HEK293 (cell line): ENCODE data around the gene KIAA0319L.
A peak's percentile ranks its signal among the peaks of the same experiment; 100 is the strongest.

Experiments
- CTCF ChIA-PET: fragments of 350-600 bp; formaldehyde crosslinking; extraction: SDS; loops from one replicate; lab custom pipeline; 2021; ENCODE audit warnings: antibody characterized with exemption; lab: Yijun Ruan, JAX
- POLR2A ChIA-PET: fragments of 300-600 bp; formaldehyde crosslinking; extraction: SDS; loops from one replicate; lab custom pipeline; 2020; ENCODE audit warnings: antibody characterized with exemption, inconsistent platforms; lab: Yijun Ruan, JAX
- H3K27ac ChIP-seq: fragments of 200-500 bp; sonication (Bioruptor generic); 2 replicates; pipeline ENCODE4 v1.5.1; 2014; ENCODE audit warnings: low read depth, low read length, control low read depth, inconsistent platforms; ENCODE audit errors: extremely low read depth
- H3K36me3 ChIP-seq, 2 experiments: fragments of 200-500 bp in 1 of 2; sonication (Bioruptor generic) in 1 of 2; 1 replicate in 1 of 2; 2 replicates in 1 of 2; pipeline ENCODE4 v1.5.1; 2014 to 2017; ENCODE audit warnings: inconsistent platforms in 2 of 2, low read length in 2 of 2; ENCODE audit not compliant: control insufficient read depth in 2 of 2, insufficient read depth in 1 of 2
- H3K4me1 ChIP-seq: fragments of 200-500 bp; sonication (Bioruptor generic); 2 replicates; pipeline ENCODE4 v1.5.1; 2014; ENCODE audit warnings: mild to moderate bottlenecking, low read length, inconsistent platforms; ENCODE audit not compliant: control insufficient read depth, insufficient read depth
- H3K4me3 ChIP-seq: 2 replicates; pipeline ENCODE4 v1.5.1; 2011; ENCODE audit warnings: low read depth, mild to moderate bottlenecking, control low read depth, low read length, moderate library complexity
- H3K9me3 ChIP-seq: fragments of 200-500 bp; sonication (Bioruptor generic); 2 replicates; pipeline ENCODE4 v1.5.1; 2014; ENCODE audit warnings: low read depth, low read length, inconsistent platforms; ENCODE audit not compliant: control insufficient read depth, insufficient read depth
- FEZF1 ChIP-seq: fragments of 450-650 bp; formaldehyde crosslinking; IDR thresholded peaks from 2 replicates; pipeline ENCODE4 v1.5.1; 2016; ENCODE audit warnings: missing biosample characterization, missing genetic modification characterization
- GLI2 ChIP-seq: fragments of 450-650 bp; formaldehyde crosslinking; IDR thresholded peaks from 2 replicates; pipeline ENCODE4; 2017; ENCODE audit warnings: missing biosample characterization, missing genetic modification characterization, low read depth, borderline replicate concordance
- GLIS1 ChIP-seq: fragments of 450-650 bp; formaldehyde crosslinking; IDR thresholded peaks from 2 replicates; pipeline ENCODE4 v1.5.1; 2016; ENCODE audit warnings: missing biosample characterization, missing genetic modification characterization
- IKZF3 ChIP-seq: fragments of 450-650 bp; IDR thresholded peaks from 2 replicates; pipeline ENCODE4 v1.5.0; 2018; ENCODE audit warnings: missing biosample characterization, mild to moderate bottlenecking, missing genetic modification characterization, moderate library complexity
- OSR2 ChIP-seq: fragments of 450-650 bp; formaldehyde crosslinking; IDR thresholded peaks from 2 replicates; pipeline ENCODE4 v1.5.1; 2016; ENCODE audit warnings: missing biosample characterization, missing genetic modification characterization
- TRIM28 ChIP-seq: IDR thresholded peaks from 2 replicates; pipeline ENCODE4 v1.6.1; 2011; ENCODE audit warnings: low read length, control low read depth, borderline replicate concordance
- ZFHX2 ChIP-seq: fragments of 450-650 bp; formaldehyde crosslinking; conservative IDR thresholded peaks from 2 replicates; pipeline ENCODE4 v1.5.1; 2016; ENCODE audit warnings: missing biosample characterization, missing genetic modification characterization
- ZNF157 ChIP-seq: fragments of 450-650 bp; formaldehyde crosslinking; IDR thresholded peaks from 2 replicates; pipeline ENCODE4 v1.5.1; 2016; ENCODE audit warnings: missing biosample characterization, missing genetic modification characterization
- ZNF239 ChIP-seq: fragments of 450-650 bp; formaldehyde crosslinking; IDR thresholded peaks from 2 replicates; pipeline ENCODE4 v1.5.1; 2016; ENCODE audit warnings: missing biosample characterization, missing genetic modification characterization
- ZNF302 ChIP-seq: fragments of 450-650 bp; formaldehyde crosslinking; IDR thresholded peaks from 2 replicates; pipeline ENCODE4 v1.5.1; 2016; ENCODE audit warnings: missing biosample characterization, missing genetic modification characterization, low read depth
- ZNF354C ChIP-seq: fragments of 450-650 bp; formaldehyde crosslinking; IDR thresholded peaks from 2 replicates; pipeline ENCODE4 v1.5.1; 2016; ENCODE audit warnings: missing biosample characterization, missing genetic modification characterization, low read depth, borderline replicate concordance
- ZNF510 ChIP-seq: fragments of 450-650 bp; formaldehyde crosslinking; IDR thresholded peaks from 2 replicates; pipeline ENCODE4 v1.5.1; 2018; ENCODE audit warnings: mild to moderate bottlenecking, missing genetic modification characterization, missing biosample characterization; ENCODE audit not compliant: insufficient replicate concordance
- ZNF549 ChIP-seq: fragments of 450-650 bp; IDR thresholded peaks from 2 replicates; pipeline ENCODE4 v1.5.1; 2018; ENCODE audit warnings: missing biosample characterization, missing genetic modification characterization, mild to moderate bottlenecking, inconsistent platforms, moderate library complexity
- ZNF670 ChIP-seq: fragments of 450-650 bp; formaldehyde crosslinking; IDR thresholded peaks from 2 replicates; pipeline ENCODE4 v1.5.1; 2016; ENCODE audit warnings: missing biosample characterization, missing genetic modification characterization, low read depth
- ZNF747 ChIP-seq: fragments of 450-650 bp; formaldehyde crosslinking; IDR thresholded peaks from 2 replicates; pipeline ENCODE4 v1.5.1; 2016; ENCODE audit warnings: missing biosample characterization, missing genetic modification characterization
- ZSCAN16 ChIP-seq: fragments of 450-650 bp; formaldehyde crosslinking; IDR thresholded peaks from 2 replicates; pipeline ENCODE4 v1.5.1; 2016; ENCODE audit warnings: missing biosample characterization, missing genetic modification characterization
- TF ChIP-seq, protein P1 (sequence below): fragments of 450-650 bp; formaldehyde crosslinking; IDR thresholded peaks from 2 replicates; pipeline ENCODE4 v1.5.1; 2016; ENCODE audit warnings: missing biosample characterization, missing genetic modification characterization
- TF ChIP-seq, protein P2 (sequence below): fragments of 450-650 bp; formaldehyde crosslinking; IDR thresholded peaks from 2 replicates; pipeline ENCODE4 v1.5.1; 2016; ENCODE audit warnings: missing biosample characterization, missing genetic modification characterization
- TF ChIP-seq, protein P3 (sequence below): fragments of 450-650 bp; IDR thresholded peaks from 2 replicates; pipeline ENCODE4 v1.5.1; 2018; ENCODE audit warnings: missing biosample characterization, mild to moderate bottlenecking, missing genetic modification characterization
- TF ChIP-seq, protein P4 (sequence below): fragments of 450-650 bp; formaldehyde crosslinking; IDR thresholded peaks from 2 replicates; pipeline ENCODE4 v1.5.1; 2017; ENCODE audit warnings: missing biosample characterization, missing genetic modification characterization
- TF ChIP-seq, protein P5 (sequence below): fragments of 450-650 bp; formaldehyde crosslinking; IDR thresholded peaks from 2 replicates; pipeline ENCODE4 v1.5.1; 2017; ENCODE audit warnings: missing biosample characterization, missing genetic modification characterization
- TF ChIP-seq, protein P6 (sequence below): fragments of 450-650 bp; formaldehyde crosslinking; IDR thresholded peaks from 2 replicates; pipeline ENCODE4 v1.5.0; 2017; ENCODE audit warnings: missing biosample characterization, missing genetic modification characterization, borderline replicate concordance
- TF ChIP-seq, protein P7 (sequence below): fragments of 450-650 bp; formaldehyde crosslinking; IDR thresholded peaks from 2 replicates; pipeline ENCODE4 v1.5.1; 2017; ENCODE audit warnings: missing biosample characterization, missing genetic modification characterization

The KIAA0319L gene

DNA sequence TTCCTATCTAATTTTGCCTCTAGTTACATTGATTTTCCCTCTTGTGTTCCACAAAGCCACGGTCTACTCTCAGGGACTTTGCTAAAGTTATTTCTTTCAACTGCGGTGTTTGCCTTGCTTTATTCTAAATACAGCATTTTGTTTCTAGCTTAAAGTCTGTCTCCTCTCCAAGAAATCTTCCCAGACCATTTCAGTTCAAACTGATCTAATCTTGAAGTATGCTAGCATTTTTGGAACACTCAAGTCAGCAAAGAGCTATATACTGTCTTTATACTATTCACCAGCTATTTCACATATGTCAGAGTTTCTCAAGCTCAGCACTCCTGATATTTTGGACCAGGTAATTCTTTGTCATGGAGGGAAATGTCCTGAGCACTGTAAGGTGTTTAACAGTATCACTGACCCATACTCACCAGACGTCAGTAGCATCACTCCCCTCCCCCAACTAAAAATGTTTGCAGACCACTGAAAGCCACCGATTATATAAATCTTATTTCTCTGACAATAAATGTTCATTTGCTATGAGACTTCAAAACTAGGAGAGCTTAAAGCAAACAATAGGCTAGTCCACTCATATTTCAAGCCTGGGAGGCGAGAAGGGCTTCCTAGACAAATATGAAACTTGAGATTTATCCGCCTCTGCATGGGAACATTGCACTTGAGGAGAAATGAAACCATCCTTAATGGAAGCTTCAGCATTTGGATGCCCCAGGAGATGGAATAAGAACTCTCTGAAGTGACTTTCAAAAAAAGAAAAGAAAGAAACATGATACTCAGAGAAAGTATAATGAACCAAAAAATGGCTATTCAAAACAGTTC lies 81.1 kb downstream of the KIAA0319L start:
- TF ChIP-seq ZNF354C (tag by site-specific recombination) = no peak
- TF ChIP-seq FEZF1 (tag by site-specific recombination) = 0 out of 2 replicates have a peak, but pooled peaks have one; percentile 14
- TF ChIP-seq ZSCAN16 = peak; percentile 92
- peak; percentile 74 for TF ChIP-seq GLIS1 (tag by site-specific recombination)
- TF ChIP-seq OSR2 (tag by site-specific recombination) = peak; percentile 51; the same call in 1 of the 2 replicates
- TF ChIP-seq, protein P1, sequence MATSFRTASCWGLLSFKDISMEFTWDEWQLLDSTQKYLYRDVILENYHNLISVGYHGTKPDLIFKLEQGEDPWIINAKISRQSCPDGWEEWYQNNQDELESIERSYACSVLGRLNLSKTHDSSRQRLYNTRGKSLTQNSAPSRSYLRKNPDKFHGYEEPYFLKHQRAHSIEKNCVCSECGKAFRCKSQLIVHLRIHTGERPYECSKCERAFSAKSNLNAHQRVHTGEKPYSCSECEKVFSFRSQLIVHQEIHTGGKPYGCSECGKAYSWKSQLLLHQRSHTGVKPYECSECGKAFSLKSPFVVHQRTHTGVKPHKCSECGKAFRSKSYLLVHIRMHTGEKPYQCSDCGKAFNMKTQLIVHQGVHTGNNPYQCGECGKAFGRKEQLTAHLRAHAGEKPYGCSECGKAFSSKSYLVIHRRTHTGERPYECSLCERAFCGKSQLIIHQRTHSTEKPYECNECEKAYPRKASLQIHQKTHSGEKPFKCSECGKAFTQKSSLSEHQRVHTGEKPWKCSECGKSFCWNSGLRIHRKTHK (tag by site-specific recombination) = no peak
- TF ChIP-seq, protein P2, sequence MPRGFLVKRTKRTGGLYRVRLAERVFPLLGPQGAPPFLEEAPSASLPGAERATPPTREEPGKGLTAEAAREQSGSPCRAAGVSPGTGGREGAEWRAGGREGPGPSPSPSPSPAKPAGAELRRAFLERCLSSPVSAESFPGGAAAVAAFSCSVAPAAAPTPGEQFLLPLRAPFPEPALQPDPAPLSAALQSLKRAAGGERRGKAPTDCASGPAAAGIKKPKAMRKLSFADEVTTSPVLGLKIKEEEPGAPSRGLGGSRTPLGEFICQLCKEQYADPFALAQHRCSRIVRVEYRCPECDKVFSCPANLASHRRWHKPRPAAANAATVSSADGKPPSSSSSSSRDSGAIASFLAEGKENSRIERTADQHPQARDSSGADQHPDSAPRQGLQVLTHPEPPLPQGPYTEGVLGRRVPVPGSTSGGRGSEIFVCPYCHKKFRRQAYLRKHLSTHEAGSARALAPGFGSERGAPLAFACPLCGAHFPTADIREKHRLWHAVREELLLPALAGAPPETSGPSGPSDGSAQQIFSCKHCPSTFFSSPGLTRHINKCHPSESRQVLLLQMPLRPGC (tag by site-specific recombination) = no peak
- TF ChIP-seq, protein P3, sequence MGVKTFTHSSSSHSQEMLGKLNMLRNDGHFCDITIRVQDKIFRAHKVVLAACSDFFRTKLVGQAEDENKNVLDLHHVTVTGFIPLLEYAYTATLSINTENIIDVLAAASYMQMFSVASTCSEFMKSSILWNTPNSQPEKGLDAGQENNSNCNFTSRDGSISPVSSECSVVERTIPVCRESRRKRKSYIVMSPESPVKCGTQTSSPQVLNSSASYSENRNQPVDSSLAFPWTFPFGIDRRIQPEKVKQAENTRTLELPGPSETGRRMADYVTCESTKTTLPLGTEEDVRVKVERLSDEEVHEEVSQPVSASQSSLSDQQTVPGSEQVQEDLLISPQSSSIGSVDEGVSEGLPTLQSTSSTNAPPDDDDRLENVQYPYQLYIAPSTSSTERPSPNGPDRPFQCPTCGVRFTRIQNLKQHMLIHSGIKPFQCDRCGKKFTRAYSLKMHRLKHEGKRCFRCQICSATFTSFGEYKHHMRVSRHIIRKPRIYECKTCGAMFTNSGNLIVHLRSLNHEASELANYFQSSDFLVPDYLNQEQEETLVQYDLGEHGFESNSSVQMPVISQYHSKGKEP = peak; percentile 41; the same call in 1 of the 2 replicates
- no peak for TF ChIP-seq ZNF239 (tag by site-specific recombination)
- TF ChIP-seq, protein P4, sequence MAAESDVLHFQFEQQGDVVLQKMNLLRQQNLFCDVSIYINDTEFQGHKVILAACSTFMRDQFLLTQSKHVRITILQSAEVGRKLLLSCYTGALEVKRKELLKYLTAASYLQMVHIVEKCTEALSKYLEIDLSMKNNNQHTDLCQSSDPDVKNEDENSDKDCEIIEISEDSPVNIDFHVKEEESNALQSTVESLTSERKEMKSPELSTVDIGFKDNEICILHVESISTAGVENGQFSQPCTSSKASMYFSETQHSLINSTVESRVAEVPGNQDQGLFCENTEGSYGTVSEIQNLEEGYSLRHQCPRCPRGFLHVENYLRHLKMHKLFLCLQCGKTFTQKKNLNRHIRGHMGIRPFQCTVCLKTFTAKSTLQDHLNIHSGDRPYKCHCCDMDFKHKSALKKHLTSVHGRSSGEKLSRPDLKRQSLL (tag by site-specific recombination) = no peak
- no peak for TF ChIP-seq ZNF157 (tag by site-specific recombination)
- TF ChIP-seq, protein P5, sequence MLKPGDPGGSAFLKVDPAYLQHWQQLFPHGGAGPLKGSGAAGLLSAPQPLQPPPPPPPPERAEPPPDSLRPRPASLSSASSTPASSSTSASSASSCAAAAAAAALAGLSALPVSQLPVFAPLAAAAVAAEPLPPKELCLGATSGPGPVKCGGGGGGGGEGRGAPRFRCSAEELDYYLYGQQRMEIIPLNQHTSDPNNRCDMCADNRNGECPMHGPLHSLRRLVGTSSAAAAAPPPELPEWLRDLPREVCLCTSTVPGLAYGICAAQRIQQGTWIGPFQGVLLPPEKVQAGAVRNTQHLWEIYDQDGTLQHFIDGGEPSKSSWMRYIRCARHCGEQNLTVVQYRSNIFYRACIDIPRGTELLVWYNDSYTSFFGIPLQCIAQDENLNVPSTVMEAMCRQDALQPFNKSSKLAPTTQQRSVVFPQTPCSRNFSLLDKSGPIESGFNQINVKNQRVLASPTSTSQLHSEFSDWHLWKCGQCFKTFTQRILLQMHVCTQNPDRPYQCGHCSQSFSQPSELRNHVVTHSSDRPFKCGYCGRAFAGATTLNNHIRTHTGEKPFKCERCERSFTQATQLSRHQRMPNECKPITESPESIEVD (tag by site-specific recombination) = peak; percentile 50; the same call in 1 of the 2 replicates
- TF ChIP-seq ZNF747 (tag by site-specific recombination) = no peak
- no peak for TF ChIP-seq ZNF302 (tag by site-specific recombination)
- 0 out of 2 replicates have a peak, but pooled peaks have one; percentile 44 for TF ChIP-seq IKZF3 (tag by site-specific recombination)
- TF ChIP-seq, protein P6, sequence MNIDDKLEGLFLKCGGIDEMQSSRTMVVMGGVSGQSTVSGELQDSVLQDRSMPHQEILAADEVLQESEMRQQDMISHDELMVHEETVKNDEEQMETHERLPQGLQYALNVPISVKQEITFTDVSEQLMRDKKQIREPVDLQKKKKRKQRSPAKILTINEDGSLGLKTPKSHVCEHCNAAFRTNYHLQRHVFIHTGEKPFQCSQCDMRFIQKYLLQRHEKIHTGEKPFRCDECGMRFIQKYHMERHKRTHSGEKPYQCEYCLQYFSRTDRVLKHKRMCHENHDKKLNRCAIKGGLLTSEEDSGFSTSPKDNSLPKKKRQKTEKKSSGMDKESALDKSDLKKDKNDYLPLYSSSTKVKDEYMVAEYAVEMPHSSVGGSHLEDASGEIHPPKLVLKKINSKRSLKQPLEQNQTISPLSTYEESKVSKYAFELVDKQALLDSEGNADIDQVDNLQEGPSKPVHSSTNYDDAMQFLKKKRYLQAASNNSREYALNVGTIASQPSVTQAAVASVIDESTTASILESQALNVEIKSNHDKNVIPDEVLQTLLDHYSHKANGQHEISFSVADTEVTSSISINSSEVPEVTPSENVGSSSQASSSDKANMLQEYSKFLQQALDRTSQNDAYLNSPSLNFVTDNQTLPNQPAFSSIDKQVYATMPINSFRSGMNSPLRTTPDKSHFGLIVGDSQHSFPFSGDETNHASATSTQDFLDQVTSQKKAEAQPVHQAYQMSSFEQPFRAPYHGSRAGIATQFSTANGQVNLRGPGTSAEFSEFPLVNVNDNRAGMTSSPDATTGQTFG (tag by site-specific recombination) = no peak
- TF ChIP-seq TRIM28 = peak; percentile 69; the same call in 1 of the 2 replicates
- no peak for TF ChIP-seq GLI2
- TF ChIP-seq ZNF670 (tag by site-specific recombination) = no peak
- no peak for TF ChIP-seq ZNF549 (tag by site-specific recombination)
- TF ChIP-seq ZFHX2 (tag by site-specific recombination) = 0 out of 2 replicates have a peak, but pooled peaks have one; percentile 22
- no peak for TF ChIP-seq ZNF510
- TF ChIP-seq, protein P7, sequence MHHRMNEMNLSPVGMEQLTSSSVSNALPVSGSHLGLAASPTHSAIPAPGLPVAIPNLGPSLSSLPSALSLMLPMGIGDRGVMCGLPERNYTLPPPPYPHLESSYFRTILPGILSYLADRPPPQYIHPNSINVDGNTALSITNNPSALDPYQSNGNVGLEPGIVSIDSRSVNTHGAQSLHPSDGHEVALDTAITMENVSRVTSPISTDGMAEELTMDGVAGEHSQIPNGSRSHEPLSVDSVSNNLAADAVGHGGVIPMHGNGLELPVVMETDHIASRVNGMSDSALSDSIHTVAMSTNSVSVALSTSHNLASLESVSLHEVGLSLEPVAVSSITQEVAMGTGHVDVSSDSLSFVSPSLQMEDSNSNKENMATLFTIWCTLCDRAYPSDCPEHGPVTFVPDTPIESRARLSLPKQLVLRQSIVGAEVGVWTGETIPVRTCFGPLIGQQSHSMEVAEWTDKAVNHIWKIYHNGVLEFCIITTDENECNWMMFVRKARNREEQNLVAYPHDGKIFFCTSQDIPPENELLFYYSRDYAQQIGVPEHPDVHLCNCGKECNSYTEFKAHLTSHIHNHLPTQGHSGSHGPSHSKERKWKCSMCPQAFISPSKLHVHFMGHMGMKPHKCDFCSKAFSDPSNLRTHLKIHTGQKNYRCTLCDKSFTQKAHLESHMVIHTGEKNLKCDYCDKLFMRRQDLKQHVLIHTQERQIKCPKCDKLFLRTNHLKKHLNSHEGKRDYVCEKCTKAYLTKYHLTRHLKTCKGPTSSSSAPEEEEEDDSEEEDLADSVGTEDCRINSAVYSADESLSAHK = 0 out of 2 replicates have a peak, but pooled peaks have one; percentile 24
- TF ChIP-seq, all 188 proteins: peak for 10
- H3K27ac ChIP-seq = no peak overlapping the region
- ChIA-PET CTCF (interaction anchor here (0.6 to 0.9 kb wide), 3 partner anchors 17 to 274 kb away, joined by 4 read pairs; no protein-coding TSS in a partner anchor), POLR2A (interaction anchor here (0.6 kb wide), 1 partner anchor 346 kb away, joined by 7 read pairs; no protein-coding TSS in a partner anchor)
- H3K4me3 ChIP-seq = no peak overlapping the region
- H3K36me3 ChIP-seq = peaks cover 4 to 37% of the 10 kb centered on the region in 2 experiments
- H3K9me3 ChIP-seq = no peaks in the 10 kb centered on the region
- H3K4me1 ChIP-seq = no peaks in the 10 kb centered on the region; the same call in 1 of the 2 replicates
